Measurements from ENCODE around the gene BSX.

BSX gene

GRCh38 chr11:122954455-122954854 lies 27.2 kb downstream of the BSX start:
- no peak for DNase-seq (ENCODE audit: low spot score)

- DNase-seq (ENCODE audit: low spot score): no peak
Measured at GRCh38 chr11:122951211-122951610, 30.4 kb downstream of the BSX start.

GRCh38 chr11:122938557-122938956 lies 43.1 kb downstream of the BSX start:
- no peak for DNase-seq (ENCODE audit: low spot score)

DNA sequence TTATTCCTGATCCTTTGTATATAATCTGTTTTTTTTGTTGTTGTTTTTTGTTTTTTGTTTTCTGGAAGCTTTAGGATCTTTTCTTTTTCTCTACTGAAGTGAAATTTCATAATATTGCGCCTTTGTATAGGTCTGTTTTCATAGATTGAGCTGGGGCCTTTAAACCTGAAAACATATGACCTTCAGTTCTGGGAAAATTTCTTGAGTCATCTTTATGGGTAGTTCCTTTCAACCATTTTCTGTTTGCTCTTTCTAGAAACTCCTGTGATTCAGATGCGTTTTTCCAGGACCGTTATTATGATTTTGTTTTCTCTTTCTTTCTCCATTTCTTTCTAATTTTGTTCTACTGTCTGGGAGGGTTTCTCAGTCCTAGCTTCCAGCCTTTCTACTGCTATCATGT lies 43.7 kb downstream of the BSX start:
- no peak for DNase-seq (ENCODE audit: low spot score)

- DNase-seq (ENCODE audit: low spot score): no peak
Measured at GRCh38 chr11:122933416-122933815, 48.2 kb downstream of the BSX start.

DNA sequence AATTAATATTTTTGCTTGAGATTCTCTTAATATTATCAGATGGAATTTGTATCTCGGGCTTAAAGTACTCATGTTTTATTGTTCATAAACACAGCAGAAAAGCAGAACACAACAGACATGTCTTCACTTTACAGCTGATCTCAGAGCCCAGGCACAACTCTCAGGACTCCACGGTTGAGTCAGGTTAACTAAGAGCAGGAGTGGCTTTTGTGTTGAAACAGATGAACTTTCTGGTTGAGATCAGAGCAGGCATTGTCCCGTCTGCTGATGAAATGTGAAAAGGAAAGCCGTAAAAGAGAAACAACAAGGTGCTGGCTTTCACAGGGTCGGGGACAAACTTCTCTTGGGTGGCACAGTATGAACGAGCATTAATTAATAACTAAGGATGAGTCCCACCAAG lies 50.1 kb downstream of the BSX start:
- DNase-seq (ENCODE audit: low spot score): no peak
